DOHH2 (cell line): Measurements from ENCODE around the gene CCL2.

Source experiments
- H3F3A ChIP-seq: fragments of 200-600 bp; sonication (generic), shearing (Covaris generic); 2 replicates; pipeline ENCODE4 v1.6.0; 2016; ENCODE audit warnings: antibody characterized with exemption, mild to moderate bottlenecking; ENCODE audit not compliant: control insufficient read depth, insufficient read depth
- H3K27ac ChIP-seq: fragments of 200-600 bp; sonication (generic); 2 replicates; pipeline ENCODE4 v1.5.1; 2014; ENCODE audit warnings: low read depth, mild to moderate bottlenecking, low read length, moderate library complexity
- H3K27me3 ChIP-seq: fragments of 200-600 bp; sonication (generic); 2 replicates; pipeline ENCODE4 v1.6.1; 2014; ENCODE audit warnings: mild to moderate bottlenecking, low read length, mixed read lengths; ENCODE audit not compliant: control insufficient read depth
- H3K36me3 ChIP-seq: fragments of 200-600 bp; sonication (generic); 2 replicates; pipeline ENCODE4 v1.6.1; 2014; ENCODE audit warnings: mild to moderate bottlenecking, low read length, moderate library complexity, mixed read lengths; ENCODE audit not compliant: control insufficient read depth
- H3K4me1 ChIP-seq: fragments of 200-600 bp; sonication (generic); 2 replicates; pipeline ENCODE4 v1.6.1; 2014; ENCODE audit warnings: mild to moderate bottlenecking, low read length, mixed read lengths; ENCODE audit not compliant: control insufficient read depth
- H3K4me2 ChIP-seq: fragments of 200-600 bp; sonication (generic); 2 replicates; pipeline ENCODE4 v1.6.0; 2014; ENCODE audit warnings: mild to moderate bottlenecking, low read length, moderate library complexity
- H3K4me3 ChIP-seq: fragments of 200-600 bp; sonication (generic); 2 replicates; pipeline ENCODE4 v1.5.1; 2014; ENCODE audit warnings: mild to moderate bottlenecking, low read length, mixed read lengths
- H3K79me2 ChIP-seq: fragments of 200-600 bp; sonication (generic); 2 replicates; pipeline ENCODE4 v1.6.1; 2014; ENCODE audit warnings: mild to moderate bottlenecking, low read length, mixed read lengths; ENCODE audit not compliant: control insufficient read depth
- H3K9me2 ChIP-seq: fragments of 200-600 bp; sonication (generic); replicated peaks from 2 replicates; pipeline ENCODE4 v1.6.1; 2014; ENCODE audit warnings: mild to moderate bottlenecking, low read length, mixed read lengths; ENCODE audit not compliant: control insufficient read depth
- H3K9me3 ChIP-seq: fragments of 200-600 bp; sonication (generic); 2 replicates; pipeline ENCODE4 v1.6.1; 2014; ENCODE audit warnings: antibody characterized with exemption, low read length, mixed read lengths; ENCODE audit not compliant: control insufficient read depth, insufficient read depth
- H4K20me1 ChIP-seq: fragments of 200-600 bp; sonication (generic); 2 replicates; pipeline ENCODE4 v1.6.0; 2014; ENCODE audit warnings: low read depth, mild to moderate bottlenecking, antibody characterized with exemption, low read length, moderate library complexity; ENCODE audit not compliant: control insufficient read depth, insufficient read depth
- CTCF ChIP-seq: fragments of 200-600 bp; sonication (generic); IDR thresholded peaks from one replicate; pipeline ENCODE4 v1.5.1; 2014; ENCODE audit warnings: antibody characterized with exemption, mild to moderate bottlenecking, low read depth, low read length; ENCODE audit not compliant: poor library complexity, severe bottlenecking
- EZH2phosphoT487 ChIP-seq: fragments of 200-600 bp; sonication (generic); IDR thresholded peaks from 2 replicates; pipeline ENCODE4 v1.6.1; 2017; ENCODE audit warnings: borderline replicate concordance, mild to moderate bottlenecking, antibody characterized with exemption, low read length, moderate library complexity, mixed read lengths

Gene CCL2

GRCh38 chr17:34220045-34220751 is 34.9 kb upstream of the CCL2 start:
- Histone ChIP-seq H4K20me1 (no peaks in the 10 kb centered on the region), H3K4me1 (peaks cover 4% of the 10 kb centered on the region; the same call in 1 of the 2 replicates), H3K9me2 (no peaks in the 10 kb centered on the region), H3F3A (no peaks in the 10 kb centered on the region), H3K4me3 (no peak overlapping the region), H3K27ac (no peak overlapping the region), H3K27me3 (no peaks in the 10 kb centered on the region), H3K36me3 (no peaks in the 10 kb centered on the region), H3K4me2 (no peak overlapping the region), H3K79me2 (no peaks in the 10 kb centered on the region), H3K9me3 (no peaks in the 10 kb centered on the region)
- TF ChIP-seq EZH2phosphoT487 (no peak), CTCF (no peak)

- no peak overlapping the region for H3K4me3 ChIP-seq
- H3K4me1 ChIP-seq, result peaks cover 4% of the 10 kb centered on the region; the same call in 1 of the 2 replicates
- no peak overlapping the region for H3K4me2 ChIP-seq
- no peaks in the 10 kb centered on the region for H3F3A ChIP-seq
- no peaks in the 10 kb centered on the region for H3K36me3 ChIP-seq
- no peaks in the 10 kb centered on the region for H4K20me1 ChIP-seq
- H3K79me2 ChIP-seq, result no peaks in the 10 kb centered on the region
- H3K27me3 ChIP-seq, result no peaks in the 10 kb centered on the region
- no peaks in the 10 kb centered on the region for H3K9me2 ChIP-seq
- no peak overlapping the region for H3K27ac ChIP-seq
- TF ChIP-seq EZH2phosphoT487 (no peak), CTCF (no peak)
- no peaks in the 10 kb centered on the region for H3K9me3 ChIP-seq
Measured at GRCh38 chr17:34220752-34221395, 34.2 kb upstream of the CCL2 start.

GRCh38 chr17:34221411-34221810 is 33.7 kb upstream of the CCL2 start:
- Histone ChIP-seq H3K4me1 (peaks cover 4% of the 10 kb centered on the region; the same call in 1 of the 2 replicates), H3F3A (no peaks in the 10 kb centered on the region), H3K9me2 (no peaks in the 10 kb centered on the region), H4K20me1 (no peaks in the 10 kb centered on the region), H3K4me3 (no peak overlapping the region), H3K79me2 (no peaks in the 10 kb centered on the region), H3K36me3 (no peaks in the 10 kb centered on the region), H3K9me3 (no peaks in the 10 kb centered on the region), H3K4me2 (no peak overlapping the region), H3K27ac (no peak overlapping the region), H3K27me3 (no peaks in the 10 kb centered on the region)
- TF ChIP-seq EZH2phosphoT487 (no peak), CTCF (no peak)
